Measurements from ENCODE around the gene DPP4. TPM values are rescaled to one million over a fixed set of nuclear protein-coding genes. Genes with fewer than 3 reads are reported as not detected.
"Not testable (repeated sequence)": the region's sequence is repeated elsewhere in the genome, so short reads cannot be mapped to it uniquely, and the experiment has no call there.

Gene DPP4
- total RNA-seq, 1 donor from 2014 or later, result 6.7 TPM

DNA sequence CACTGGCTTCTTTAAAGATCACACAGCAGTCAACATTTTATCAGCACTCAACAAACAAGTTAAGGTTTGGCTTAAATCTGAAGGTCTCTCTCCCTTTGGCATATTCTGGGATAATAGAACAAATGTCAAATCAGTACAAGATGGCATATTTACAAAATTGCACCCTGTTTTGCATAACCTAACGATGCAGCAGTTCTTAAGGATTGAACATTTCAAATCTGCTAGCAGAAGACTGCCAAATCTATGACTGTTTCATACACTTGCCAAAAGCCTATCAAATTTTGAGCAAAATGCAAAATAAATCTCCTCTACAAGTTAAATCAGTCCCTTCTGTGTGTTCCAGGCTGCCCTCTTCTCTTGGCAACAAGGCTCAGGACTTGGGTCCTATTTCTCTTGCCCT, 73.6 kb downstream of the DPP4 start:
- intact Hi-C loops (cut with micrococcal nuclease), result no loop called here
- ATAC-seq, result no peak

DNA sequence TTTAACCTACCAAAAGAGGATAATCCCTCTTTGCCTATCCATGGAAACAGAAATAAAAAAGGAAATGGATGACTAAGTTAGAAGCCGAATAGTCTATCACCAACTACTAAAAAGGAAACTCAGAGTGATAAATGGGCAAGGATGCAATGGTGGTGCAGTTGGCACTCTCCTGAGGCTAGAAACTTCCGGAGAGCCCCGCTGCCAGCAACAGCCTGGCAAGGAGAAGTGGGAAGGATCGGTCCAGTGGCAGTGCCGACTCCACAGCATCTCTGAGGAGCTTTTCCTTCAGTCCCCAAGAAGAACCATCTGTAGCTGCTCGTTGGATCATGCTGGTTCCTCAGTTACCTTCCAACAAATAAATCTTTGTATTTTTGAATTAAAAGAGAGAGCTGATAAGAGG, 74.7 kb downstream of the DPP4 start:
- DNase-seq (no peak), ATAC-seq (no peak)
- intact Hi-C loops (cut with micrococcal nuclease), result no loop called here

More for the DNA sequence above, 73.6 kb downstream of the DPP4 start:
- DNase-seq, result no peak

DNA sequence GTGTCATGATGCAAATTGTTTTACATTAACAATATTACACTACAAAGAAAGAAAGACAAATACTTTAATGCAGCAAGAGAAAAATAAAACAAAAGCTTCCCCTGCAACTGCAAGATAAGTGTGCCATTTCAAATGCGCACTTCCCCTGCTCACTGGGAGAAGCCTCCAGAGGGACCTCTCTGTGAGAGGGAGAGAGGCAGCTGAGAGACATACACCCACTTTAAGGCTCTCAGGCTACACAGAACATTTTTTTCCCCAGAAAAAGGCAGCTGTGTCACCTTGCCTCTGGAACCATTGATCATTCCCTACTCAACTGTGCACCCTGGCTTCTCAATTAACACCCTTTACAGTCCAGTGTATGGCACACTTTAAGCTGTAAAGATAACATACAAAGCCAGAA, 75.2 kb downstream of the DPP4 start:
- ATAC-seq, result no peak
- intact Hi-C loops (cut with micrococcal nuclease), result no loop called here
- no peak for DNase-seq

DNA sequence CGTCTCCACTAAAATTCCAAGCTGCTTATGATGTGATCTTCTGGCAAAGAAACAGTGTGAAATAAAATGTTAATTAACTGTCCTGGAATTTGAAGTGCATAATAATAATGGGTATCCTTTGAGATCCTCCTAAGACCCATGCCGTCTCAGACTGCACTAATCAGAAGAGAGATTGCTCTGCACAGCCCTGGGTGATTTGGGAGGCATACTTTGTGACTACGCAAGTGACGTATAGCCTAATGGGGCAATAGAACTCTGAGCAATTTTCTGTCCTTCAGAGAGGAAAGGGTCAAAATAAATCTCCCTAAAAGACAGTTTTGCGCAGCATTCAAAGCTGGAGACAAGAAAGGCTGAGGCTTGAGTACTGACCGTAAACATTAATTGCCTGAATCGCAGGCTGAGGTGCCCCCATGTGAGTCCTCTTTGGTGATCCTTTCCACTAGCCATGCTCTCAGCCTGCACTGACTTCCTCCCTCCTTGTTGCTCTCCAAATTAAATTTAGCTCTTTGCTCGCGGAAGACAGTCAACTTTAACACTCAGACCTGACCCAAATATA, 76.0 kb downstream of the DPP4 start:
- no peak for ATAC-seq
- intact Hi-C loops (cut with micrococcal nuclease), result no loop called here
- DNase-seq, result no peak

DNA sequence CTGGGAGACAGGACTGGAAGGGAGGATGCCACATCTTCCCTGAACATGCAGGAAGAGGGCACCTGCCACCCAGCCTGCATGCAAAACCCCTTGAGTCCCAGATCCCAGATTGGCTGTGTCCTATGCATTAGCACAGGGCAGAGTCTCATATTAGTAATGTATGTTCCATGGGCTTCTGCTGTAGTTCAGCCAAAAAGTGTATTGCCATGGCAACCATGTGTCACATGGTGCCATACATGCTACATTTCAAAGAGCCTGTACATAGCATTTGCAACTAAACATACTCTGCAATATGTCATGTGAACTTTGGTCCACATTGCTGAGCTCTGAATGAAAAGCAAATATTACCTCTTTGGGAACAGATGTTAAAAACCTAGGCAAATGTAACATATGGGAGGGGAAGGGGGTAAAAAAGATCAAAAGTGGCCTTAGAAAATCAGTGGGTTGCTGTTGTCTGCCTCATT, 78.4 kb downstream of the DPP4 start:
- intact Hi-C loops (cut with micrococcal nuclease), result no loop called here
- ATAC-seq (no peak), DNase-seq (no peak)

DNA sequence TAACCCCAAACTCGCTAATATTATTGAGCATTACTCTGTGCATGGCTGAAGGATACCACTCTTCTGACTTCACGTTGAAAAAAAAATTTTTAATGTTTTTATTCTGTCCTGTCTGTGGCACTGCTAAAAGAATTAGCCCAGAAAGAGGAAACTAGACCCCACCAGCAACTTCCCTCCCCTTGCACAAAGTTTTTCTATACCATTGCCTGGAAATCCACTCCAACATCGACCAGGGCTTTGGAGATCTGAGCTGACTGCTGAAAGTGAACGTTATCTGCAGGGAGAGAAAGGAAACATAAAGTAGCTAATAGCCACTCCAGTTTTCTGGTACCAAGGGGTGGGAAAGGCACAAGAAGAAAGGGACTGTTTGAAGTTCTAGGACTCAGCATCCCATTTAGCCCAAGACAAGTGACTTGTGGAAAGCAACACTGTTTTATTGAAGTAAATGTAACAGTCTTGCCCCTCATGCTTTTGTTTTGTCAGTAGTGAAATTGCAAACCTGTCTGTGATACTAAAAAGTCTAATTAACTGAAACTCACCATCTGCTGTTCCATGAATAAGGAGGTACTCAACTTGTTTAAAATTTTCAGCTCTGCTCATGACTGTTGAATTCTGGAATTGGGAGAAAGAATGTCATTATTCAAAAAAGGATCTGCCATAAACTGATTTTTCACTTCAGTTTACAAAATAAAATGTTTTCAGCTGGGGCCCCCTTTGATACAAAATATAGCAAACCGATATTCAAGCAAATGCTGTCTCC, 79.1 kb downstream of the DPP4 start:
- DNase-seq (no peak), ATAC-seq (no peak)
- intact Hi-C loops (cut with micrococcal nuclease), result no loop called here

DNA sequence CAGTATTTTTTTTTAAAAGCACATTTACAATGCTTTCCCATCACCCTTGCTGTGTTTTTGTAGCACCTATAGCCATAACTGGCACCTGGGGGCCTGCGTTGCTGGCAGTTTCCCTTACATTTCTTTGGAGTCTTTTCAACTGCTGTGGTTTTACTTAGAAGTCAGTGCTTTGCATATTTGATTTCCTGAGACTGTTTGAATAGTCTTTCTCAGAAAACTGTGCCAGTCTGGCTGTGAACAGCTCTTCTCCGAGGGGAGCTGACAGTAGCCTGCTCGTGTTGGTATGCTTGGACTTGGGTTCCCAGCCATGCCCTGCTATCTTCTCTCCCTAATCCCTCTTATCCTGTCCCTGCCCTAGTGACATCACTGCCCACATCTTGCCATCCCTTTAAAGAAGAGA, 81.5 kb downstream of the DPP4 start:
- no peak for DNase-seq
- intact Hi-C loops (cut with micrococcal nuclease), result no loop called here
- no peak for ATAC-seq

DNA sequence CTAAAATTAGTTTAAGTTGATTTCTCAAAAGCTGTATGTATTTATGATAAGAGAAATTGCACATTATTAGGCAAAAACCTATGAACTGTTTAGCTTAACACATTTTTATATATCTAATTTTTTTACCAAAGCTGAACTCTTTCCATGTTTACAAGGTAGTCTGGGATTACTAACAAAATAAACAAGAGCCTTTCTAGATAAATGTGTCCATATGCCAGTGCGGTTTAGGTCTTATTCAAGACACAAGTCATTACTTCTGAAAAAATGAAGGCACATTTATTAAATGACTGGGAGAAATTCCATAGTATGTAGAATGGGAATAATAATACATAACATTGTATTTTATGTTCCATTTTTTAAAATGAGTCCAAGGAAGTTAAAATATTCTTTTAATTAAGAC, 82.0 kb downstream of the DPP4 start:
- DNase-seq, result no peak
- no peak for ATAC-seq
- intact Hi-C loops (cut with micrococcal nuclease), result no loop called here

DNA sequence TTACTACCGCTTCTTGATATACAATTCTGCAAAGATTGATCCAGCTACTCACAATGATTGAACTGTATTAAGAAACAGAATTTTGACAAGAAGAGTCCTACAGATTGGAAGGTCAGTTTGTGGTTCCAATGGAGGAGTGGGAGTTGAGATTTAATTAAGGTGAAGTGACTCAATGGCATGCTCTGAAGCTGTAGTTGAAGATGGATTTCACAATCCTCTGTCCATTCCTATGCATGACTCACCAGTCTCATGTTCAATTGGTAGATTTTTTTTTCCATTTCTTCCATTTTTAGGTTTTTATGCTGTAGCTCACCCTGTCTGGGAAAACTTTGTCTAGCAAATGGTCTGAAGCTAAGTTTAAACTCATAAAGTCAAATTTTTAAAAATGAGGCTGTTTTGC, 83.3 kb downstream of the DPP4 start:
- ATAC-seq, result no peak
- no peak for DNase-seq
- intact Hi-C loops (cut with micrococcal nuclease), result no loop called here

DNA sequence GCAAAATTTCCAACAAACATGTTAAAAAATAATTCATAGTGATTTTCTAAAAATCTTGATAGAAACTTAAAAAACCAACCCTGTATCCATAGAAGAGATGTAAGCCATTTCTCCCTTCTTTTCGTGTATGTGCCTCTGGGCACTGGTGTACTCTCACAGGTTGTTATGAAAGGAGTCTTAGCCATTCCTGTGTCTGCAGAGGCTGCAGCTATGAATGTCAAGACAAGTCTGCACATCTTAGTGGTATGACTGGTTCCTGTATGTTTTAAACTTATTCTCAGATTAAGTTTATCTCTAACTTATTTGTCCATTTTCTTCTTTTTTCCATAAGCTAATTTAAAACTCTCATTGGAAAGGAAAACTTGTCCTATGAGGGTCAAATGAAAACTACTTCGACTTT, 84.0 kb downstream of the DPP4 start:
- intact Hi-C loops (cut with micrococcal nuclease), result no loop called here
- ATAC-seq (no peak), DNase-seq (no peak)

DNA sequence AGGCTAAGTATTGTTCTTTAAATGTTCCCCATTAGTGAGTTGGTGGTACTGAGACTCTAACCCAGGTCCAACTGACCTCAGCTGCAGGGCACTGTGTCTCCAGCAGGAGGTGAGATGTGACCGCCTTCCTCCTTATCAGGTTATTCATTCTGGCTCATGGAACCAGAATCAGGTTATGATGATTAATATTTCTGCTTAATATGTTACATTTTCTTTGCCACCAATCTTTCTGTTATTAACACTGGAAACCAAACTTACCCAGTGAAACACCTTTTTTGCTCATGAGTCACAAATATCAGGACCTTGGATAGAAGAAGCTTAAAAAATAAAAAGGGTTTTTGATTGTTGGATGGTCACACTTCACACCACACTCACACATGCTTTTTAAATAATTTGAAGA, 85.4 kb downstream of the DPP4 start:
- ATAC-seq (no peak), DNase-seq (no peak)
- intact Hi-C loops (cut with micrococcal nuclease), result no loop called here

DNA sequence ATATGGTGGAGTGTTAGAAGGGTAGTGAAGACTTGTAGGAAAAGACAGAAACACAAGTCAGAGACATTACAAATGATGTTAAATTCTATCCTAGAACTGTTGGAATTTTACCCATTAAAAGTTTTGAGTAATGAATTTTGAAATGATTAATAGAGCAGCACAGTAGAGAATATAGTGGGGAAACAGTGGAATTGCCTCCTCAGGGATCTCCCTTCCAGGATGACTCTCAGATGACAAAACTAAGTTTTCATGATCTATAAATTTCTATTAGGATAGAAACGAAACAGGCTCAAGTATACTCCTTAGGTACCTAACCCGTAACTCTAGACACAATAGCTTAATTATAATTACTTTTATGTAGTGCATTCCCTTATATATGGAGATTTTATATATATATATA, 86.7 kb downstream of the DPP4 start:
- ATAC-seq, result no peak
- intact Hi-C loops (cut with micrococcal nuclease), result no loop called here
- no peak for DNase-seq

DNA sequence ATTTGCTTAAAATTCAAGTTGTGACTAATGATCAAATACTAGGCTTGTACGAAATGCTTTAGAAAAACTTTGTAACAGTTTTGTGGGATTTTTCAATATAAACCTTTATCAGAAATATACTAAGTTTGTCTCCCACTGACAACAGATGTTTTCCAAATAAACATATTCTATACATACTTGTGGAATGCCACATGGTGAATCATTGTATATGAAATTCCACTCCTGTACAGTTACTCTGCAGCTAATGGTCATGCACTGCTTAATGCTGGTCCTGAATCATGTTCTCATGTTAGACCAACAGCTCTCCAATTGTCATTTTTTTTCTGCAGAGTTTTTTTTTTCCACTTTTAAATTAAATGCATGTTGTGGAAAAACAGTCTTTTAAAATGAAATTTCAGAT, 90.1 kb downstream of the DPP4 start:
- intact Hi-C loops (cut with micrococcal nuclease), result no loop called here
- DNase-seq (no peak), ATAC-seq (no peak)

DNA sequence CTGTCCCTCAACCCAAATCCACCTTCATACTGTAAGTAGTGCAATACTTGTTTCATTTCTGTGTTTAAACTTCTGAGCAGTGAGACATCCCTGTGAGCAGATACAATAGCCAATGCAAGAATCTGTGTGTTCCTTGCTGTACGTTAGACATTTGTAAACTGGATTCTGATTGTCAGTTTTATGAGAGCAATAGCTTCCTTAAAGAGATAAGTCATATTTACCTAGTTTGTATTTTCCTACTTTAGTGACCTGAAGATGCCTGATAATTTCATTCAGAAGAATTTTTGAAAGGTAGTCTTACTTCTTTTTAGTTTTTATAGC, 90.7 kb downstream of the DPP4 start:
- intact Hi-C loops (cut with micrococcal nuclease), result no loop called here

DNA sequence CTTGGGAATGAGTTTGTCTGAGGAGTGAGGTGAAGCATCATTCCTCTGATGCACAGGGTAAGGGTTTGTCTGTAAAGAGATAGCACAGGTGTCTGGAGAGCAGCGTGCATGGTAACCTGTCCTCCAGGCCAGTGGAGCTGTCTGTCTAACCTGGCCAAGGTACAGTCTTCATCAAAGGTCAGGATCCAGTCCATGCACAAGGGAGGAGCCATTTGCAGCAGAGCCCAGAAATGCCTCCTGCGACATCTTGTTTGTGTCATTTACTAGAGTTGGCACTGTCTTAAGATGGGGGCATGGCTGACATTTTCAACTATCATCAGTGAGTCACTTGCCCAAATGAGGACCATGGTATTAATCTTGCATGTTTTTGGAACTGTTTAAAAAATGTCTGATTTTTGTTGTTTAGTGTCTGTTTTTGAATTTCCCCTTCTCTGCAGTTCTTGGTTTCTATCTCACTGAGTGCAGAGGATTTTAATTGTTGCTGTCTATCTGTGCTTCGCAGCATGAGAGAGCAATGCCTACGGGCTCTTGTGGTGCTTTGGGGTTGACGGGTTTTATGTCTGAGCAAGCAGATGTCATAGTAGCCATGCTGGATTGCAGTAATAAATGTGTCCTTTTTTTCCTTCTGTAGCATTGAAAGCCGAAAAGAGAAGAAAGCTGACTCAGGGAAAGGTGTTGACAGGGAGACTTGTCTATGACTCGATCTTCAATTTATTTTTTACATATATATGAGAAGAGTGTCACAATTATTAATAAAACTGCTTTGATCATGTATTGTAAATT, 91.3 kb downstream of the DPP4 start:
- intact Hi-C loops (cut with micrococcal nuclease), result no loop called here
- no peak for ATAC-seq
- no peak for DNase-seq

More for the DNA sequence above, 90.7 kb downstream of the DPP4 start:
- no peak for ATAC-seq
- no peak for DNase-seq

DNA sequence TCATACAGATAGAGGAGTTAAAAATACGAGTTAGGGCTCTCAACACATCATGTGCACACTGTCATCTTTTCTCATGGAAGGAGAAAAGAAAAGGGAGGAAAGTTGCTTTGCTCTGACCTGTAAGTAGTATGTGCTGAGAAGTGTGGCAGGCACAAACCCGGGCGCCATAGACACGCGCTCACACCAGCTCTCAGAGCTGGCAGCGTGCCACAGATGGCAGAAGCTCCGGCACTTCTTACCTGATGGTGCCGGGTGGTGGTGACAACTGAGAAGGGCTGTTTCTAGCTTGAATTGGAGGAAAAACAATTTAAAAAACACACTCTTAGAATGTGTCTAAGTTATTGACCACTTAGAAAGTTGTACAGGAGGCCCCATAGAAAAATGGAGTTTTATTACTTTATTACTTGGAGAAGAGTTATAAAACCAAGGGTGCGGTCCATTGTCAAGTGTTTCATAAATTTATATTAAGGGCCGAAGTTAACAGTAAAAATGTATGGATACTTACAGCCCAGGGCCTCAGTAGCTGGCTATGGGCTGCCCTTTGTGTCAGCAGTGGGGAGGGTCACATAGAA, 92.2 kb downstream of the DPP4 start:
- no peak for ATAC-seq
- intact Hi-C loops (cut with micrococcal nuclease), result no loop called here

DNA sequence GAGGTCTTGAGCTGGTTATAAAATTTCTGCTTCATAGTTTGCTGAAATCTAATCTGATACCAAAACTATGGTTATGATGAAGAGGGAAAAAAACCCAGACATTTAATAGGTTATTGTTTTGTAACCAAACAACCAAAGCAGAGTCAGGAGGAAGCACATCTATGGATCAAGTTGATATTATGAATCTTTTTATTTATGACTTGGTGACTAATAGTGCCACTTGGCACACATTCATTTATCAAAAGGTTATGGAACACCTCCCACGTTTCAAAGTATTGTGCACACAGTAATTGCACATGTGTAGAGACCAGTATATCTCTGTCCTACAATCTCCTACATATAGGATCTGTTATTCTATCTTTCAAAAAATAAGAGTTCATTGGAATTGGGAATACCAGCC, 93.0 kb downstream of the DPP4 start:
- intact Hi-C loops (cut with micrococcal nuclease), result no loop called here
- no peak for ATAC-seq
- DNase-seq, result no peak

More for the DNA sequence above, 92.2 kb downstream of the DPP4 start:
- peak; percentile 29 for DNase-seq

DNA sequence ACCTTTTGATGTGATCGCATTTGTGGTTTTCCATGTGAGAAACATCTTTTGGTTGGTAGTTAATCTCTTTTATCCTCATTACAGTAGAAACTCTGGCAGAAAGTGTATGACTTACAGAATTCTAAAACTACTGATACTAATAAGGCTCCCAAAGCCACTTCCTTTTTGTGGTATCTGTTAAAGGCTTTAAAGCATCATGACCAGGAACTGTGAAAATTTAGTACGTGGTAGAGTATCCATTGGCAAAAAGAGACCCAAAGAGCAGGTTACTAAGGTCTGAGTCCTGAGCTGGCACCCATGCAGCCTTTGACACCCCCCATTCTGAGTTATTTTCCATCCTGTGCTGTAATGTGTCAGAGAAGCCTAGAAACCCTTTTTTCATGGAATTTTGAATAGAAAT, 94.5 kb downstream of the DPP4 start:
- DNase-seq, result no peak
- no peak for ATAC-seq
- intact Hi-C loops (cut with micrococcal nuclease), result no loop called here

DNA sequence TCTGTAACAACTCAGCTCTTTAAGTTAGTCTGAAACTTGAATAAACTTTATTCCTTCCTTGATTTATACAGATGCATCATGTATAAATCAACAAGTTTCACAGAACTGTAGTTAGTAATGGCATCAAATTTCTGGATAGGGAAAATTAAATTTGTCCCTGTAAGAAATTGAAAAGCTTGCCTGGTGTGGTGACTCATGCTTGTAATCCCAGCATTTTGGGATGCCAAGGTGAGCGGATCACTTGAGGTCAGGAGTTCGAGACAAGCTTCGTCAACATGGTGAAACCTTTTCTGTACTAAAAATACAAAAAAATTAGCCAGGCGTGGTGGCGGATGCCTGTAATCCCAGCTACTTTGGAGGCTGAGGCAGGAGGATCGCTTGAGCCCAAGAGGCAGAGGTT, 96.1 kb downstream of the DPP4 start:
- intact Hi-C loops (cut with micrococcal nuclease); ATAC-seq; DNase-seq: not testable (repeated sequence)

DNA sequence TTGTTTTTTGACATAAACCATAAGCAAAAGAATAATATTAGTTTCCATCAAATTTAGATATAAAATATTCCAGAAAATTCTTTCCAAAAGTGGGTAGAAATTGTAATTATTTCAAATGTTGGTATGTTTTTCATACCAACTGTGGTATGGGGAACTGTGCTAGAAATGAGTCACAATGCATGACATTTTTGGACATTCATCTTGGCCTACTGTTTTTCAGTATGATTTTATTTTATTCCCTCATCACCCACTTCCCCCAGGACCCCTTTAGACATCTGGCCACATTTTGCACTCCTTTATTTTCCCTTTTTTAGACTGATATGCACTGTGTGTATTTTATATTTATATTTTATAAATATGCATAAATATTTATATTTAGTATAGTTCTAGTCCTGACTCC, 97.1 kb downstream of the DPP4 start:
- no peak for DNase-seq
- no peak for ATAC-seq
- intact Hi-C loops (cut with micrococcal nuclease), result no loop called here
